Body of pancreas (tissue), 4 donors: ENCODE measurements around the gene TBC1D9. TPM values are rescaled to one million over a fixed set of nuclear protein-coding genes. Genes with fewer than 3 reads are reported as not detected.
A peak's percentile ranks its signal among the peaks of the same experiment; 100 is the strongest.

Experiments used
- ATAC-seq: fragments of 150-250 bp; one replicate; pipeline ENCODE4 v1.9.1; 2016
- DNase-seq, 4 donors: peaks; one replicate each; pipeline ENCODE4 v3.0.0-alpha.2; 2019
- H3K27ac ChIP-seq, 4 donors: fragments of 200-600 bp; sonication (generic); 1 replicate in 3 of 4; 2 replicates in 1 of 4; pipeline versions ENCODE4 v1.5.1 to v1.6.1; 2016 to 2019; ENCODE audit warnings: mild to moderate bottlenecking in 1 of 4, mixed read lengths in 1 of 4, moderate library complexity in 1 of 4
- H3K27me3 ChIP-seq, 2 donors: fragments of 200-600 bp; sonication (generic); one replicate each; pipeline ENCODE4 v1.6.0; 2016; ENCODE audit warnings: mild to moderate bottlenecking in 1 of 2
- H3K36me3 ChIP-seq, 2 donors: fragments of 200-600 bp; sonication (generic); replicated peaks in 1 of 2; 2 replicates each; pipeline ENCODE4 v1.5.1; 2016; ENCODE audit warnings: low read depth in 2 of 2; ENCODE audit not compliant: insufficient read depth in 1 of 2
- H3K4me1 ChIP-seq: fragments of 200-600 bp; sonication (generic); one replicate; pipeline ENCODE4 v1.6.0; 2016
- H3K4me3 ChIP-seq, 2 donors: fragments of 200-600 bp; sonication (generic); 1 replicate in 1 of 2; 2 replicates in 1 of 2; pipeline ENCODE4 v1.5.1; 2016 to 2019
- H3K9me3 ChIP-seq, 3 donors: fragments of 200-600 bp; sonication (generic); 1 replicate in 2 of 3; 2 replicates in 1 of 3; pipeline ENCODE4 v1.5.1; 2016
- POLR2A ChIP-seq, 3 donors: fragments of 450-650 bp; IDR thresholded peaks; one replicate each; pipeline ENCODE4 v1.6.1; 2016; ENCODE audit warnings: antibody characterized with exemption in 3 of 3, mild to moderate bottlenecking in 2 of 3
- WGBS, 2 donors: methylation state at CpG; one replicate each; pipeline ENCODE4 v1.1.5; 2017; 5-methylcytosine and 5-hydroxymethylcytosine counted together
- intact Hi-C: fragments of 100-400 bp; cut with DNase I; formaldehyde crosslinking; loops from one replicate; pipeline ENCODE4 v1.15.1; 2023
- total RNA-seq, 2 donors: library from RNA; depleted of rRNA; stranded (reverse); fragments of >200 nt; gene quantifications; one replicate each; pipeline ENCODE4 v1.1.0, GENCODE V29; 2016
- TF ChIP-seq, protein P1 (sequence below), 7 experiments: fragments of 450-650 bp in 4 of 7; fragments of 200-600 bp in 3 of 7; sonication (generic) in 3 of 7; IDR thresholded peaks; one replicate each; pipeline ENCODE4 v1.5.1; 2016 to 2019; ENCODE audit warnings: antibody characterized with exemption in 7 of 7

Gene TBC1D9
- total RNA-seq, 2 donors from 2014 or later, result 11.2 to 13.5 TPM

GRCh38 chr4:140703463-140703862 is 52.7 kb downstream of the TBC1D9 start:
- TF ChIP-seq, protein P1, sequence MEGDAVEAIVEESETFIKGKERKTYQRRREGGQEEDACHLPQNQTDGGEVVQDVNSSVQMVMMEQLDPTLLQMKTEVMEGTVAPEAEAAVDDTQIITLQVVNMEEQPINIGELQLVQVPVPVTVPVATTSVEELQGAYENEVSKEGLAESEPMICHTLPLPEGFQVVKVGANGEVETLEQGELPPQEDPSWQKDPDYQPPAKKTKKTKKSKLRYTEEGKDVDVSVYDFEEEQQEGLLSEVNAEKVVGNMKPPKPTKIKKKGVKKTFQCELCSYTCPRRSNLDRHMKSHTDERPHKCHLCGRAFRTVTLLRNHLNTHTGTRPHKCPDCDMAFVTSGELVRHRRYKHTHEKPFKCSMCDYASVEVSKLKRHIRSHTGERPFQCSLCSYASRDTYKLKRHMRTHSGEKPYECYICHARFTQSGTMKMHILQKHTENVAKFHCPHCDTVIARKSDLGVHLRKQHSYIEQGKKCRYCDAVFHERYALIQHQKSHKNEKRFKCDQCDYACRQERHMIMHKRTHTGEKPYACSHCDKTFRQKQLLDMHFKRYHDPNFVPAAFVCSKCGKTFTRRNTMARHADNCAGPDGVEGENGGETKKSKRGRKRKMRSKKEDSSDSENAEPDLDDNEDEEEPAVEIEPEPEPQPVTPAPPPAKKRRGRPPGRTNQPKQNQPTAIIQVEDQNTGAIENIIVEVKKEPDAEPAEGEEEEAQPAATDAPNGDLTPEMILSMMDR (IDR thresholded peaks at IDR 0.05), result no peak
- TF ChIP-seq POLR2A (IDR thresholded peaks at IDR 0.05), result no peak
- ATAC-seq (peak; percentile 48), DNase-seq (no peak)
- Histone ChIP-seq H3K9me3 (no peaks in the 10 kb centered on the region), H3K36me3 (no peaks in the 10 kb centered on the region), H3K27ac (peak overlapping the region in 1 of 4 donors; percentile 20), H3K4me1 (peaks cover 25% of the 10 kb centered on the region), H3K4me3 (no peak overlapping the region), H3K27me3 (no peaks in the 10 kb centered on the region)
- intact Hi-C loops, result no loop called here
- WGBS, 2 donors, result 67 to 68% methylated on average over 2 of the region's 2 CpGs

DNA sequence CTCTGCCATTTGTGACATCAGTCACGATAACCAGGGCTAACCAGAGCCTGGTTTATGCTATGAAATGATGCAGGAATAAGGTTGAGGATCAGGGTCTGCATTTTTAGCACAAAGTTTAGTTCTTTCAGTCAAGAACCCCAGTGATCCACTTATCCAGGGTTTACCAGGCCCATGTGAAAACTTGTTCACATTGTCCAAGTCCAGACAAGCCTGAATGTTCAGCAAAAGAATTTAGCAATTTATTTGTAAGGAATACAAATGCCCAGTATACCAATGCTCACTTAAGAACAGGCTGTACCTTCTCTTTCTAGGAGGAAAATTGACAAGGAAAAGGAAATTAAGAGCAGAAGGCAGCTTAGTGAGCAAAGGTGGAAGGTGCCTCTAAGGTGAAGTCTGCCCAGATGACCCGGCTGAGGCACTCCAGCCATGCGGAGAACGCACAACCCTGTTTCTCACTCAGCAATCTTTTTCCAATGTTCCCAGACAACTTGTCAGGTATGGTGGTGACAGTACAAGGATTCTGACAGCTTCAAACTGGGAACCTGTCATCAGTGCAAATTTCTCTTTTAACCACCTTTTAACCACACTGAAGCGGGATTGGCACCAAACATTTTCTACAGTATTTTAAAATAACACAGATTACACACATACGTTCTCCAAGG is 54.0 kb downstream of the TBC1D9 start:
- WGBS, 2 donors, result 94% methylated on average over 6 of the region's 6 CpGs
- no peaks in the 10 kb centered on the region for H3K27me3 ChIP-seq
- H3K36me3 ChIP-seq, result no peaks in the 10 kb centered on the region
- H3K27ac ChIP-seq, result no peak overlapping the region
- H3K4me1 ChIP-seq, result peaks cover 16% of the 10 kb centered on the region
- no peak for DNase-seq
- no peak overlapping the region for H3K4me3 ChIP-seq
- H3K9me3 ChIP-seq, result no peaks in the 10 kb centered on the region
- TF ChIP-seq, protein P1 (IDR thresholded peaks at IDR 0.05), result no peak
- TF ChIP-seq POLR2A (IDR thresholded peaks at IDR 0.05), result no peak
- ATAC-seq, result no peak
- intact Hi-C loops, result no loop called here

DNA sequence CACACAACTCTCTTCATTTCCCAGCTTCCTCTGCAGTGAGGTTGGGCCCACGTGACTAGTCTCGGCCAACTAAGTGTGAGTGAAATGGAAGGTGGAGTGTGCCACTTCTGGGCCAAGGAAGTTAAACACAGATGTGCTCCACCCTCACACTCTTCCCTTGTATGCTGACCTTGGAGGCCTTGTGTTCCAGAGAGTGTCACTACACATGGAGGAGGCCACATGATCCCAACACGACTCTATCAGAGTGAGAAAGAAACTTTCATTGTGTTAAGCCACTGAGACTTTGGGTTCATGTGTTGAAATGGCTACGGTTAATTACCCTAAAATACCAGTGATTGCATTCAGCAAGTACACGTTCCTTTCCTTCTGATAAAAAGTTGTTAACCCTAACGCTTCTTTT is 55.1 kb downstream of the TBC1D9 start:
- Histone ChIP-seq H3K36me3 (no peaks in the 10 kb centered on the region), H3K4me1 (peaks cover 16% of the 10 kb centered on the region), H3K27ac (no peak overlapping the region), H3K9me3 (no peaks in the 10 kb centered on the region), H3K27me3 (no peaks in the 10 kb centered on the region), H3K4me3 (no peak overlapping the region)
- TF ChIP-seq POLR2A (IDR thresholded peaks at IDR 0.05), result no peak
- TF ChIP-seq, protein P1 (IDR thresholded peaks at IDR 0.05), result no peak
- ATAC-seq (no peak), DNase-seq (no peak)
- intact Hi-C loops, result no loop called here
- WGBS, 2 donors, result 80 to 87% methylated on average over 6 of the region's 6 CpGs

DNA sequence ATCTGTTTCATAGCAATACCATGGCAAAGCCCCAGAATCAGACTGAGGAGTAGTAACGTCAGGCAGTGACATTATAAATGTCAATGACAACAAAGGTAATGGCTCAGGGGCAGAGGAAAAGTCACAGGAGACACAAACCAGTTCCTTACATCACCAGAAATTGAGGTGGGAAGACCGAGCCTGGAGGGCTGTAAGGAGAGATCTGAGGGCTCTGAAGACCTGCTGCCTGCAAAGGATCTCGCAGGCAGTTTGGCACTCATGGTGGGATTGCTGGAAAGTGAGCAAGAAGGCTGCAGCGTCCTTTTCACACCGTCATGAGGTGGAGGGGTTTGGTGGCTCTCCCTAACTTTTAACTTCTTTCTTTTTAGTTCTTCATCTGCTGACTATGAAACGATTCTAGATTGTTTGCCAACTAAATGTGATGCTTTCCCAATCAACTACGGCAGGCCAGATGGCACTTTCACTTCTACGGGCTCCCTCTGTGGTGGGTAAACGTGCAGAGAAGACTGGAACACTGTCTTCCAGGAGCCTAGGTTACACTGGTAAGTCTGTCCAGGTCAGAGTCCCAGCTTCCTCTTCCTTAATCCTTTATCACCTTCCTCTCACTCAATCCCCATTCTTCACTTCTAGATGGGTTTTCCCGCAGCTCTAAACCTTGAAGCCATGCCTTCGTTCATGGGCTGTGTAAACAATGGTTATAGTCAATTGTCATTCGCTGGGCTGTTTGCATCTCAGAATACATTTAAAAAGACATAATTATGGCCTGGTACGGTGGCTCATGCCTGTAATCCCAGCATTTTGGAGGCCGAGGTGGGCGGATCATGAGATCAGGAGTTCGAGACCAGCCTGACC is 58.2 kb downstream of the TBC1D9 start:
- Histone ChIP-seq H3K27ac (no peak overlapping the region), H3K9me3 (no peaks in the 10 kb centered on the region), H3K36me3 (no peaks in the 10 kb centered on the region), H3K27me3 (no peaks in the 10 kb centered on the region), H3K4me3 (no peak overlapping the region), H3K4me1 (peaks cover 2% of the 10 kb centered on the region)
- intact Hi-C loops, result no loop called here
- peak in 1 of 3 donors; percentile 5 for TF ChIP-seq POLR2A (IDR thresholded peaks at IDR 0.05)
- TF ChIP-seq, protein P1 (IDR thresholded peaks at IDR 0.05), result no peak
- no peak for ATAC-seq
- WGBS, 2 donors, result 77 to 85% methylated on average over 15 to 16 of the region's 16 CpGs
- peak in 1 of 4 donors; percentile 16 for DNase-seq
